HCT116 (cell line): ENCODE results near the gene STYXL1. TPM values are rescaled to one million over a fixed set of nuclear protein-coding genes. Genes with fewer than 3 reads are reported as not detected.
A peak's percentile ranks its signal among the peaks of the same experiment; 100 is the strongest.

Experiments
- ATAC-seq: fragments of 200-7000 bp; cut with Tn5 transposase; 2 replicates; pipeline ENCODE4 v1.9.1; 2020; ENCODE audit warnings: mild to moderate bottlenecking, moderate library complexity
- BruUV-seq: library from RNA; stranded (reverse); fragments of 400-500 nt; replicated peaks from 2 replicates; lab custom pipeline; 2021; lab: Mats Ljungman, UMichigan
- CTCF ChIA-PET: fragments of 300-600 bp; sonication (Branson Sonifier 250); formaldehyde crosslinking; loops from one replicate; lab custom pipeline; 2021; ENCODE audit warnings: antibody characterized with exemption; lab: Charles Lee
- POLR2A ChIA-PET: fragments of 300-600, 350-600 bp; sonication (Branson Sonifier 250); formaldehyde crosslinking; loops from one replicate; lab custom pipeline; 2021; ENCODE audit warnings: antibody characterized with exemption; lab: Charles Lee
- RAD21 ChIA-PET, 2 experiments: fragments of 300-600 bp; sonication (Branson Sonifier 250); formaldehyde crosslinking; loops; one replicate each; lab custom pipeline; 2023; ENCODE audit warnings: low total read pairs in 2 of 2; ENCODE audit not compliant: uncharacterized antibody in 2 of 2, unreplicated experiment in 2 of 2, low non-redundant PET in 1 of 2; lab: Charles Lee
- DNase-seq: peaks from one replicate; pipeline ENCODE4 v3.0.0-alpha.2; 2010; ENCODE audit warnings: low read depth, low spot score
- H2AFZ ChIP-seq: fragments of 200-600 bp; shearing (Covaris generic), sonication (generic); 2 replicates; pipeline ENCODE4 v1.6.1; 2017; ENCODE audit warnings: low read depth, mixed run types, mixed read lengths, antibody characterized with exemption, low read length; ENCODE audit not compliant: poor library complexity, severe bottlenecking
- H3K27ac ChIP-seq: 2 replicates; pipeline ENCODE4 v1.5.1; 2012; ENCODE audit warnings: low read depth, low read length
- H3K27me3 ChIP-seq: fragments of 200-600 bp; sonication (generic); 2 replicates; pipeline ENCODE4 v1.6.1; 2016; ENCODE audit warnings: mixed run types, low read length, mixed read lengths; ENCODE audit not compliant: insufficient read depth
- H3K36me3 ChIP-seq, 2 experiments: fragments of 200-500 bp in 1 of 2; fragments of 200-600 bp in 1 of 2; sonication (Bioruptor generic) in 1 of 2; sonication (generic) in 1 of 2; 2 replicates each; pipeline versions ENCODE4 v1.5.1 to v1.6.1; 2014 to 2016; ENCODE audit warnings: low read length in 2 of 2, inconsistent platforms in 1 of 2, mixed read lengths in 1 of 2, mixed run types in 1 of 2; ENCODE audit not compliant: insufficient read depth in 2 of 2, control insufficient read depth in 1 of 2
- H3K4me1 ChIP-seq, 2 experiments: fragments of 200-600 bp in 1 of 2; sonication (generic) in 1 of 2; 2 replicates each; pipeline versions ENCODE4 v1.5.1 to v1.6.1; 2012 to 2017; ENCODE audit warnings: low read length in 2 of 2, inconsistent platforms in 1 of 2, mild to moderate bottlenecking in 1 of 2, mixed read lengths in 1 of 2, mixed run types in 1 of 2, moderate library complexity in 1 of 2; ENCODE audit not compliant: insufficient read depth in 2 of 2, control insufficient read depth in 1 of 2
- H3K4me2 ChIP-seq: fragments of 200-600 bp; sonication (generic); 2 replicates; pipeline ENCODE4 v1.6.1; 2017; ENCODE audit warnings: mixed run types, low read length, mixed read lengths
- H3K4me3 ChIP-seq, 2 experiments: fragments of 200-600 bp in 1 of 2; sonication (generic) in 1 of 2; replicated peaks in 1 of 2; 2 replicates each; pipeline ENCODE4 v1.5.1; 2011 to 2016; ENCODE audit warnings: low read length in 2 of 2, control low read depth in 1 of 2, low read depth in 1 of 2, mild to moderate bottlenecking in 1 of 2, mixed read lengths in 1 of 2, mixed run types in 1 of 2
- H3K79me2 ChIP-seq: fragments of 200-600 bp; sonication (generic); 2 replicates; pipeline ENCODE4 v1.6.1; 2017; ENCODE audit warnings: mild to moderate bottlenecking, mixed run types, low read length, moderate library complexity, mixed read lengths; ENCODE audit not compliant: insufficient read depth
- H3K9ac ChIP-seq: fragments of 200-600 bp; sonication (generic); 2 replicates; pipeline ENCODE4 v1.6.1; 2016; ENCODE audit warnings: low read length, mixed read lengths
- H3K9me2 ChIP-seq: fragments of 200-600 bp; sonication (generic), shearing (Covaris generic); 2 replicates; pipeline ENCODE4 v1.6.1; 2017; ENCODE audit warnings: mixed run types, mild to moderate bottlenecking, moderate library complexity; ENCODE audit not compliant: insufficient read depth
- H3K9me3 ChIP-seq, 2 experiments: fragments of 200-500 bp in 1 of 2; fragments of 200-600 bp in 1 of 2; sonication (Bioruptor generic) in 1 of 2; sonication (generic) in 1 of 2; 2 replicates each; pipeline ENCODE4 v1.6.1; 2014 to 2017; ENCODE audit warnings: low read length in 2 of 2, mixed read lengths in 2 of 2, inconsistent platforms in 1 of 2, low read depth in 1 of 2, mild to moderate bottlenecking in 1 of 2, mixed run types in 1 of 2, moderate library complexity in 1 of 2; ENCODE audit not compliant: control insufficient read depth in 1 of 2, insufficient read depth in 1 of 2
- H4K20me1 ChIP-seq: fragments of 200-600 bp; sonication (generic), shearing (Covaris generic); 2 replicates; pipeline ENCODE4 v1.6.1; 2017; ENCODE audit warnings: mixed run types, mild to moderate bottlenecking, moderate library complexity; ENCODE audit not compliant: insufficient read depth
- CEBPB ChIP-seq: IDR thresholded peaks from 2 replicates; pipeline ENCODE4 v1.6.1; 2012; ENCODE audit warnings: low read depth
- ELF1 ChIP-seq: IDR thresholded peaks from 2 replicates; pipeline ENCODE4 v1.6.1; 2012; ENCODE audit warnings: low read depth, borderline replicate concordance
- EZH2 ChIP-seq: fragments of 200-600 bp; sonication (generic); IDR thresholded peaks from 2 replicates; pipeline ENCODE4 v1.6.1; 2017; ENCODE audit warnings: antibody characterized with exemption, mixed run types
- FOSL1 ChIP-seq: IDR thresholded peaks from 2 replicates; pipeline ENCODE4 v1.6.1; 2012; ENCODE audit warnings: low read depth
- POLR2AphosphoS5 ChIP-seq: IDR thresholded peaks from 2 replicates; pipeline ENCODE4 v1.6.1; 2011; ENCODE audit warnings: mild to moderate bottlenecking, low read depth, low read length, moderate library complexity
- TCF7L2 ChIP-seq: IDR thresholded peaks from 2 replicates; pipeline ENCODE4 v1.7.0; 2011; ENCODE audit warnings: borderline replicate concordance, inconsistent platforms; ENCODE audit not compliant: insufficient read depth, insufficient read length; ENCODE audit errors: extremely low read depth
- YY1 ChIP-seq: IDR thresholded peaks from 2 replicates; pipeline ENCODE4 v1.6.1; 2011; ENCODE audit warnings: low read length, low read depth, moderate library complexity, mild to moderate bottlenecking; ENCODE audit not compliant: insufficient replicate concordance; ENCODE audit errors: extremely low read depth
- intact Hi-C: fragments of 100-400 bp; cut with micrococcal nuclease; formaldehyde crosslinking; loops from 2 replicates; pipeline ENCODE4 v1.10.0; 2022
- total RNA-seq: library from RNA; stranded (reverse); gene quantifications from one replicate; pipeline ENCODE4 v1.2.1, GENCODE V29; 2021; ENCODE audit not compliant: unreplicated experiment

STYXL1 gene
- total RNA-seq, 1 experiment from 2014 or later: 32.5 TPM

DNA sequence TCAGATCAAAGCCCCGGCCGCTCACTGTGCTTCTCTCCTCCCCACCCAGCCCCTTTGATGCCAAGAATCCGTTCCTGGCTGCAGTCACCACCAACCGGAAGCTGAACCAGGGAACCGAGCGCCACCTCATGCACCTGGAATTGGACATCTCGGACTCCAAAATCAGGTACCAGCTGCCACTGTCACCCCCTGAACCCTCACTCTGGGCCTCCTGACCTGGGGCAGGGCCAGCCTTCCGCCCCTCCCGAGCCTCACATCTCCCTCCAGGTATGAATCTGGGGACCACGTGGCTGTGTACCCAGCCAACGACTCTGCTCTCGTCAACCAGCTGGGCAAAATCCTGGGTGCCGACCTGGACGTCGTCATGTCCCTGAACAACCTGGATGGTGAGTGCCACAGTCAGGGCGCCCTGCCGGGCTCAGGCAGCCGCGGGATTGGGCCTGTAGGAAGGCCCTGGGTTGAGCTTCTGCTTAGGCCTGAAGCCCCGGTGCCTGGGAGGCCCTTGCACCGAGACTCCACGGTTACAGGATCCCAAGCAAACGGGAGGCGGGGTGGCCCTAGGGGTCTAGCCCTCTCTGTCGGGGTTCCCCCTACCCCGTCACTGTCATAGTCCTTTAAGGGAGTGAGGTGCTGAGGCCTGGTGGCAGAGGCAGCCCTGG is 64.2 kb downstream of the STYXL1 start:
- ChIA-PET CTCF (no interaction called here), POLR2A (no interaction called here), RAD21 (no interaction called here)
- H3K4me3 ChIP-seq: no peak overlapping the region
- ATAC-seq (no peak), DNase-seq (no peak)
- peak; percentile 46 for TF ChIP-seq TCF7L2
- no peak for TF ChIP-seq POLR2AphosphoS5
- H3K9me2 ChIP-seq: no peaks in the 10 kb centered on the region
- no peaks in the 10 kb centered on the region for H3K79me2 ChIP-seq
- H3K9ac ChIP-seq: no peak overlapping the region
- no peak overlapping the region for H3K4me2 ChIP-seq
- H4K20me1 ChIP-seq: no peaks in the 10 kb centered on the region
- H3K27me3 ChIP-seq: no peaks in the 10 kb centered on the region
- BruUV-seq: no TSS peak
- peaks cover 0 to 14% of the 10 kb centered on the region in 2 experiments; a peak in 2 of 4 replicates for H3K36me3 ChIP-seq
- peaks cover 0 to 13% of the 10 kb centered on the region in 2 experiments; a peak in 3 of 4 replicates for H3K4me1 ChIP-seq
- H3K27ac ChIP-seq: no peak overlapping the region
- H3K9me3 ChIP-seq: no peaks in the 10 kb centered on the region
- intact Hi-C loops: no loop called here
- no peak overlapping the region for H2AFZ ChIP-seq

DNA sequence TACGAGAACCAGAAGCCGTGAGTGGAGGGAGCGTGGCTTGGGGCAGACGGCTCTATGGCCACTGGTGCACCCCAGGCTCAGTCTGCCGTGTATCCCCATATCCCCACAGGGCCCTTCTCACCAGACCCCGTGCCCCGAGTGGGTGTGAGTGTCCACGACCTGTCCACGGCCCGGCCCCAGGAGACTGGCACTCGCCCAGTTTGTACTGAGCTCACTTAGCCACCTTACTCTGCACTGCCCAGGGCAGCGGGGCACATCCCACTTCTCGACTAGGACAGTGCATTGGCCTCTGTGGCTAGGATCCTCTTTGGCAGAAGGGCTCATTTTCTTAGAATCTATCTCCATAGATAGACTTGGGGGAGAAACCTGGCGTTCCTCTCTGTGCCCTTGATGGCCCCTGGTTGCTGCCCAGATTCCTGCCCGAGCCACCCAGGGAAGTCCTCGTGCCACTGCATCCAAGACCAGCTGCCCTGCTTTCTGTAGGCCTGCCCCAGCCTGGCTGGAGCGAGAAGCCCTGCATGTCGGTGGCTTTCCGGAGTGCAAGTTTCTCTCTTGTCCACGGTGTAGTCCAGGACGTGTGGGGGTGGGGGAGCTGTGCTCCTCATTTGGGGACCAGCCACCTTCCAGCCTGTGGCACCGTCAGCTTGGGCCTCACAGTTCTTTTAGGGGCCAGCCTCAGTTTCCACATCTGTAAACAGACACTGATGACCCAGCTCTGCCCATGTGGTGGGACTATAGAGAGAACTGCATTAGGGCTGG is 65.3 kb downstream of the STYXL1 start:
- Histone ChIP-seq H3K36me3 (peaks cover 0 to 14% of the 10 kb centered on the region in 2 experiments; a peak in 2 of 4 replicates), H2AFZ (no peak overlapping the region), H3K4me1 (peaks cover 0 to 13% of the 10 kb centered on the region in 2 experiments; a peak in 3 of 4 replicates), H3K4me3 (no peak overlapping the region), H3K27ac (no peak overlapping the region), H3K79me2 (no peaks in the 10 kb centered on the region), H3K9me2 (no peaks in the 10 kb centered on the region), H3K9ac (no peak overlapping the region), H3K27me3 (no peaks in the 10 kb centered on the region), H4K20me1 (no peaks in the 10 kb centered on the region), H3K9me3 (no peaks in the 10 kb centered on the region), H3K4me2 (peak overlapping the region; percentile 33; the same call in 1 of the 2 replicates)
- ChIA-PET POLR2A (no interaction called here), RAD21 (no interaction called here), CTCF (no interaction called here)
- no TSS peak for BruUV-seq
- ATAC-seq: peak; percentile 16; the same call in 1 of the 2 replicates
- DNase-seq: no peak
- intact Hi-C loops: no loop called here
- TF ChIP-seq ELF1 (no peak), EZH2 (no peak), FOSL1 (no peak), CEBPB (no peak), YY1 (no peak)
